Glomerular endothelial cell (primary cell): ENCODE data around the gene AARS2. TPM values are rescaled to one million over a fixed set of nuclear protein-coding genes. Genes with fewer than 3 reads are reported as not detected.
"Not testable (repeated sequence)": the region's sequence is repeated elsewhere in the genome, so short reads cannot be mapped to it uniquely, and the experiment has no call there.

Experiments used
- DNase-seq: peaks from one replicate; pipeline ENCODE4 v3.0.0-alpha.2; 2011; ENCODE audit warnings: low read depth, low spot score; ENCODE audit errors: extremely low read depth
- total RNA-seq: library from RNA; depleted of rRNA; stranded (reverse); fragments of >200 nt; gene quantifications from 2 replicates; pipeline ENCODE4 v1.2.3, GENCODE V29; 2015

Gene AARS2
- total RNA-seq, 1 donor from 2014 or later, result 12.6 TPM

GRCh38 chr6:44332585-44332984 is 19.4 kb upstream of the AARS2 start:
- DNase-seq, result no peak

- no peak for DNase-seq
Observed at GRCh38 chr6:44329858-44330257, 16.7 kb upstream of the AARS2 start.

GRCh38 chr6:44328203-44328602 is 15.1 kb upstream of the AARS2 start:
- not testable (repeated sequence) for DNase-seq

- no peak for DNase-seq
Observed at GRCh38 chr6:44327760-44328159, 14.6 kb upstream of the AARS2 start.

- no peak for DNase-seq
Observed at GRCh38 chr6:44327096-44327495, 13.9 kb upstream of the AARS2 start.

- no peak for DNase-seq
Observed at GRCh38 chr6:44321210-44321609, 8.1 kb upstream of the AARS2 start.

GRCh38 chr6:44317136-44317631 is 4.0 kb upstream of the AARS2 start:
- DNase-seq, result not testable (repeated sequence)

GRCh38 chr6:44316481-44316880 is 3.3 kb upstream of the AARS2 start:
- DNase-seq, result no peak

- no peak for DNase-seq
Observed at GRCh38 chr6:44315951-44316350, 2.8 kb upstream of the AARS2 start.

- no peak for DNase-seq
Observed at GRCh38 chr6:44315516-44315915, 2.4 kb upstream of the AARS2 start.

GRCh38 chr6:44314657-44315056 is 1.5 kb upstream of the AARS2 start:
- DNase-seq, result not testable (repeated sequence)

GRCh38 chr6:44311767-44312166 is 1.4 kb downstream of the AARS2 start:
- DNase-seq, result no peak

GRCh38 chr6:44311304-44311703 is 1.8 kb downstream of the AARS2 start:
- DNase-seq, result no peak

GRCh38 chr6:44310241-44310640 is 2.9 kb downstream of the AARS2 start:
- no peak for DNase-seq

GRCh38 chr6:44309631-44310030 is 3.5 kb downstream of the AARS2 start:
- no peak for DNase-seq

- no peak for DNase-seq
Observed at GRCh38 chr6:44309092-44309491, 4.1 kb downstream of the AARS2 start.

GRCh38 chr6:44307217-44307616 is 5.9 kb downstream of the AARS2 start:
- no peak for DNase-seq

- no peak for DNase-seq
Observed at GRCh38 chr6:44306710-44307109, 6.4 kb downstream of the AARS2 start.

- DNase-seq, result no peak
Observed at GRCh38 chr6:44305200-44305725, 7.9 kb downstream of the AARS2 start.

- DNase-seq, result no peak
Observed at GRCh38 chr6:44304282-44305199, 8.6 kb downstream of the AARS2 start.

GRCh38 chr6:44303842-44304241 is 9.3 kb downstream of the AARS2 start:
- DNase-seq, result no peak

GRCh38 chr6:44302856-44303255 is 10.3 kb downstream of the AARS2 start:
- no peak for DNase-seq
